T-helper 1 cell treated with Interleukin-12 subunit alpha and Interleukin-12 subunit beta and Interleukin-4 antibody, amounts not matched to agents 30 ng/mL and 1 ng/mL, for 36 hours (primary cell): ENCODE results near the gene ARHGAP23. TPM values are rescaled to one million over a fixed set of nuclear protein-coding genes. Genes with fewer than 3 reads are reported as not detected.

Source experiments
- total RNA-seq: library from RNA; stranded (reverse); gene quantifications from 2 replicates; pipeline ENCODE4 v1.2.3, GENCODE V29; 2022

ARHGAP23 gene
- total RNA-seq, 1 donor from 2014 or later = 2.1 TPM

Other genes with a start within 250 kb of the ARHGAP23 start
- not detected in 2 replicates for gene TBC1D3, start 235.9 kb upstream of the ARHGAP23 start, total RNA-seq
- 26.0 and 26.8 TPM in 2 replicates for gene MRPL45, start 131.3 kb upstream of the ARHGAP23 start, total RNA-seq
- gene GPR179, start 84.5 kb upstream of the ARHGAP23 start, total RNA-seq = not detected in 2 replicates
- 19.0 and 21.5 TPM in 2 replicates for gene SOCS7, start 76.6 kb upstream of the ARHGAP23 start, total RNA-seq
- gene SRCIN1, start 177.5 kb downstream of the ARHGAP23 start, total RNA-seq = 0.42 TPM in 1 of 2 replicates, not detected in the other
- 16.1 and 16.5 TPM in 2 replicates for gene EPOP, start 246.5 kb downstream of the ARHGAP23 start, total RNA-seq